ENCODE results near the gene ADGRA1.

Gene ADGRA1

GRCh38 chr10:133167693-133168616 is 80.2 kb downstream of the ADGRA1 start:
- TF ChIP-seq CTCF (IDR thresholded peaks at IDR 0.05; ENCODE audit: insufficient read depth, low read length, missing control alignments), result no peak
- ChIA-PET POLR2A (no interaction called here), CTCF (no interaction called here)
- DNase-seq (ENCODE audit: low read depth, low spot score), result no peak
- H3K4me3 ChIP-seq (ENCODE audit: low read depth, low read length), result no peak overlapping the region

GRCh38 chr10:133168617-133169031 is 80.9 kb downstream of the ADGRA1 start:
- ChIA-PET CTCF (no interaction called here), POLR2A (no interaction called here)
- DNase-seq (ENCODE audit: low read depth, low spot score), result no peak
- no peak overlapping the region for H3K4me3 ChIP-seq (ENCODE audit: low read depth, low read length)
- no peak for TF ChIP-seq CTCF (IDR thresholded peaks at IDR 0.05; ENCODE audit: insufficient read depth, low read length, missing control alignments)

- TF ChIP-seq CTCF (IDR thresholded peaks at IDR 0.05; ENCODE audit: insufficient read depth, low read length, missing control alignments), result no peak
- DNase-seq (ENCODE audit: low read depth, low spot score), result no peak
- no peak overlapping the region for H3K4me3 ChIP-seq (ENCODE audit: low read depth, low read length)
- ChIA-PET POLR2A (no interaction called here), CTCF (no interaction called here)
Observed at GRCh38 chr10:133169173-133169947, 81.6 kb downstream of the ADGRA1 start.

- H3K4me3 ChIP-seq (ENCODE audit: low read depth, low read length), result no peak overlapping the region
- no peak for TF ChIP-seq CTCF (IDR thresholded peaks at IDR 0.05; ENCODE audit: insufficient read depth, low read length, missing control alignments)
- DNase-seq (ENCODE audit: low read depth, low spot score), result no peak
- POLR2A ChIA-PET, result no interaction called here
- CTCF ChIA-PET, result no interaction called here
Observed at GRCh38 chr10:133170092-133170491, 82.4 kb downstream of the ADGRA1 start.

GRCh38 chr10:133173860-133174640 is 86.3 kb downstream of the ADGRA1 start:
- TF ChIP-seq CTCF (IDR thresholded peaks at IDR 0.05; ENCODE audit: insufficient read depth, low read length, missing control alignments), result no peak
- no peak for DNase-seq (ENCODE audit: low read depth, low spot score)
- no peak overlapping the region for H3K4me3 ChIP-seq (ENCODE audit: low read depth, low read length)
- ChIA-PET CTCF (no interaction called here), POLR2A (no interaction called here)

Data from AG04449 (cell line).